Thyroid gland (tissue), 4 donors: ENCODE measurements around the gene PPIE.

Source experiments
- POLR2A ChIP-seq, 2 donors: fragments of 450-650 bp; IDR thresholded peaks; one replicate each; pipeline ENCODE4 v1.6.1; 2017; ENCODE audit warnings: antibody characterized with exemption in 2 of 2, mild to moderate bottlenecking in 2 of 2, moderate library complexity in 1 of 2
- TF ChIP-seq, protein P1 (sequence below), 6 experiments: fragments of 200-600 bp in 3 of 6; fragments of 450-650 bp in 3 of 6; sonication (generic) in 3 of 6; IDR thresholded peaks; one replicate each; pipeline ENCODE4 v1.5.1; 2016 to 2019; ENCODE audit warnings: antibody characterized with exemption in 6 of 6, mild to moderate bottlenecking in 2 of 6, inconsistent platforms in 1 of 6, moderate library complexity in 1 of 6

GRCh38 chr1:39753132-39754025 is 14.7 kb downstream of the PPIE start:
- TF ChIP-seq POLR2A (IDR thresholded peaks at IDR 0.05), result no peak
- TF ChIP-seq, protein P1, sequence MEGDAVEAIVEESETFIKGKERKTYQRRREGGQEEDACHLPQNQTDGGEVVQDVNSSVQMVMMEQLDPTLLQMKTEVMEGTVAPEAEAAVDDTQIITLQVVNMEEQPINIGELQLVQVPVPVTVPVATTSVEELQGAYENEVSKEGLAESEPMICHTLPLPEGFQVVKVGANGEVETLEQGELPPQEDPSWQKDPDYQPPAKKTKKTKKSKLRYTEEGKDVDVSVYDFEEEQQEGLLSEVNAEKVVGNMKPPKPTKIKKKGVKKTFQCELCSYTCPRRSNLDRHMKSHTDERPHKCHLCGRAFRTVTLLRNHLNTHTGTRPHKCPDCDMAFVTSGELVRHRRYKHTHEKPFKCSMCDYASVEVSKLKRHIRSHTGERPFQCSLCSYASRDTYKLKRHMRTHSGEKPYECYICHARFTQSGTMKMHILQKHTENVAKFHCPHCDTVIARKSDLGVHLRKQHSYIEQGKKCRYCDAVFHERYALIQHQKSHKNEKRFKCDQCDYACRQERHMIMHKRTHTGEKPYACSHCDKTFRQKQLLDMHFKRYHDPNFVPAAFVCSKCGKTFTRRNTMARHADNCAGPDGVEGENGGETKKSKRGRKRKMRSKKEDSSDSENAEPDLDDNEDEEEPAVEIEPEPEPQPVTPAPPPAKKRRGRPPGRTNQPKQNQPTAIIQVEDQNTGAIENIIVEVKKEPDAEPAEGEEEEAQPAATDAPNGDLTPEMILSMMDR (IDR thresholded peaks at IDR 0.05), result no peak
